ENCODE data around the gene VAT1.
"Not testable (repeated sequence)": the region's sequence is repeated elsewhere in the genome, so short reads cannot be mapped to it uniquely, and the experiment has no call there.

The VAT1 gene

GRCh38 chr17:43006639-43007551 lies 15.3 kb downstream of the VAT1 start, which contains the start of gene IFI35:
Gene IFI35, plus strand, starts transcription at chr17:43006784. Its CDS starts 164 bp downstream, at chr17:43006948.
- DNase-seq (ENCODE audit: low spot score) = peak; percentile 81
- in situ Hi-C loops (cut with MboI; ENCODE audit: low pct_unique_long_range_greater_than_20kb, low sequenced_read_pairs, unreplicated experiment) = no loop called here
- TF ChIP-seq CTCF (IDR thresholded peaks at IDR 0.05; ENCODE audit: extremely low read depth, insufficient read depth, missing control alignments) = peak; percentile 59

- no peak for TF ChIP-seq CTCF (IDR thresholded peaks at IDR 0.05; ENCODE audit: extremely low read depth, insufficient read depth, missing control alignments)
- no peak for DNase-seq (ENCODE audit: low spot score)
- in situ Hi-C loops (cut with MboI; ENCODE audit: low pct_unique_long_range_greater_than_20kb, low sequenced_read_pairs, unreplicated experiment) = no loop called here
Measured at GRCh38 chr17:43003542-43004172, 18.5 kb downstream of the VAT1 start.

- in situ Hi-C loops (cut with MboI; ENCODE audit: low pct_unique_long_range_greater_than_20kb, low sequenced_read_pairs, unreplicated experiment); DNase-seq (ENCODE audit: low spot score): not testable (repeated sequence)
Measured at GRCh38 chr17:43000894-43001293, 21.3 kb downstream of the VAT1 start.

GRCh38 chr17:42999003-42999525 lies 23.1 kb downstream of the VAT1 start:
- DNase-seq (ENCODE audit: low spot score) = no peak
- no peak for TF ChIP-seq CTCF (IDR thresholded peaks at IDR 0.05; ENCODE audit: extremely low read depth, insufficient read depth, missing control alignments)
- in situ Hi-C loops (cut with MboI; ENCODE audit: low pct_unique_long_range_greater_than_20kb, low sequenced_read_pairs, unreplicated experiment) = no loop called here

- peak; percentile 76 for TF ChIP-seq CTCF (IDR thresholded peaks at IDR 0.05; ENCODE audit: extremely low read depth, insufficient read depth, missing control alignments)
- DNase-seq (ENCODE audit: low spot score) = peak; percentile 90
- in situ Hi-C loops (cut with MboI; ENCODE audit: low pct_unique_long_range_greater_than_20kb, low sequenced_read_pairs, unreplicated experiment) = no loop called here
Measured at GRCh38 chr17:42997984-42998938, 23.9 kb downstream of the VAT1 start, which contains the start of gene RPL27. Gene RPL27, plus strand, starts transcription at chr17:42998419. Its CDS starts 332 bp downstream, at chr17:42998751.

- DNase-seq (ENCODE audit: low spot score) = no peak
- in situ Hi-C loops (cut with MboI; ENCODE audit: low pct_unique_long_range_greater_than_20kb, low sequenced_read_pairs, unreplicated experiment) = no loop called here
- TF ChIP-seq CTCF (IDR thresholded peaks at IDR 0.05; ENCODE audit: extremely low read depth, insufficient read depth, missing control alignments) = no peak
Measured at GRCh38 chr17:42997390-42997983, 24.7 kb downstream of the VAT1 start.

GRCh38 chr17:42993913-42994312 lies 28.3 kb downstream of the VAT1 start:
- DNase-seq (ENCODE audit: low spot score); in situ Hi-C loops (cut with MboI; ENCODE audit: low pct_unique_long_range_greater_than_20kb, low sequenced_read_pairs, unreplicated experiment): not testable (repeated sequence)

All from GM13977 (cell line).